Panc1 (cell line): ENCODE data around the gene ARHGEF39. TPM values are rescaled to one million over a fixed set of nuclear protein-coding genes. Genes with fewer than 3 reads are reported as not detected.

Experiments
- ATAC-seq: fragments of 200-7000 bp; cut with Tn5 transposase; 2 replicates; pipeline ENCODE4 v1.9.1; 2020; ENCODE audit warnings: mild to moderate bottlenecking, moderate library complexity
- BruUV-seq: library from RNA; stranded (reverse); fragments of 400-500 nt; replicated peaks from 2 replicates; lab custom pipeline; 2021; lab: Mats Ljungman, UMichigan
- CTCF ChIA-PET: fragments of 300-600 bp; sonication (Branson Sonifier 250); formaldehyde crosslinking; loops from one replicate; lab custom pipeline; 2022; ENCODE audit warnings: antibody characterized with exemption; lab: Charles Lee
- POLR2A ChIA-PET: fragments of 300-600 bp; sonication (Branson Sonifier 250); formaldehyde crosslinking; loops from one replicate; lab custom pipeline; 2022; ENCODE audit warnings: antibody characterized with exemption; lab: Charles Lee
- DNase-seq: peaks from one replicate; pipeline ENCODE4 v3.0.0-alpha.2; 2010; ENCODE audit warnings: low read depth, low spot score
- H3K27ac ChIP-seq: 2 replicates; pipeline ENCODE4 v1.5.1; 2011; ENCODE audit warnings: mild to moderate bottlenecking, low read length, inconsistent platforms
- H3K27me3 ChIP-seq: fragments of 200-500 bp; sonication (Bioruptor generic); 2 replicates; pipeline ENCODE4 v1.6.0; 2014; ENCODE audit warnings: low read length, inconsistent platforms; ENCODE audit not compliant: control insufficient read depth, insufficient read depth
- H3K36me3 ChIP-seq: fragments of 200-500 bp; sonication (Bioruptor generic); 2 replicates; pipeline ENCODE4 v1.5.1; 2014; ENCODE audit warnings: inconsistent platforms, mild to moderate bottlenecking, low read length, moderate library complexity; ENCODE audit not compliant: control insufficient read depth, insufficient read depth
- H3K4me1 ChIP-seq: 2 replicates; pipeline ENCODE4 v1.5.1; 2011; ENCODE audit warnings: inconsistent platforms, mild to moderate bottlenecking, low read length, moderate library complexity; ENCODE audit not compliant: control insufficient read depth, insufficient read depth
- H3K4me3 ChIP-seq, 2 experiments: 2 replicates each; pipeline ENCODE4 v1.5.1; 2011 to 2012; ENCODE audit warnings: low read depth in 2 of 2, low read length in 2 of 2, mild to moderate bottlenecking in 2 of 2, inconsistent platforms in 1 of 2, moderate library complexity in 1 of 2
- H3K9me3 ChIP-seq: fragments of 200-500 bp; sonication (Bioruptor generic); 2 replicates; pipeline ENCODE4 v1.5.1; 2014; ENCODE audit warnings: low read depth, mild to moderate bottlenecking, inconsistent platforms, low read length, moderate library complexity; ENCODE audit not compliant: control insufficient read depth, insufficient read depth
- CTCF ChIP-seq: fragments of 450-650 bp; IDR thresholded peaks from 2 replicates; pipeline ENCODE4 v1.5.1; 2017; ENCODE audit warnings: mild to moderate bottlenecking
- POLR2AphosphoS5 ChIP-seq: IDR thresholded peaks from 2 replicates; pipeline ENCODE4 v1.6.1; 2012; ENCODE audit warnings: mild to moderate bottlenecking, low read depth, low read length, moderate library complexity
- SIN3A ChIP-seq: IDR thresholded peaks from 2 replicates; pipeline ENCODE4 v1.6.1; 2012; ENCODE audit warnings: low read depth, mild to moderate bottlenecking, low read length, moderate library complexity, borderline replicate concordance; ENCODE audit not compliant: insufficient read depth
- TCF7L2 ChIP-seq: IDR thresholded peaks from 2 replicates; pipeline ENCODE4 v1.6.1; 2011; ENCODE audit warnings: mild to moderate bottlenecking, low read depth, low read length, inconsistent platforms
- in situ Hi-C: cut with HindIII; loops from 2 replicates; pipeline ENCODE4 v1.10.0; 2016; ENCODE audit warnings: low sequenced_read_pairs, low pct_unique_long_range_greater_than_20kb
- intact Hi-C: fragments of 100-400 bp; cut with micrococcal nuclease; formaldehyde crosslinking; loops from one replicate; pipeline ENCODE4 v1.10.0; 2022; ENCODE audit not compliant: unreplicated experiment
- total RNA-seq: library from RNA; stranded (reverse); gene quantifications from one replicate; pipeline ENCODE4 v1.2.1, GENCODE V29; 2021; ENCODE audit not compliant: unreplicated experiment
- TF ChIP-seq, protein P1 (sequence below), 2 experiments: IDR thresholded peaks; 2 replicates each; pipeline ENCODE4 v1.6.1; 2011 to 2012; ENCODE audit warnings: low read depth in 2 of 2, control low read depth in 1 of 2, low read length in 1 of 2, mild to moderate bottlenecking in 1 of 2, moderate library complexity in 1 of 2; ENCODE audit not compliant: insufficient read depth in 1 of 2

Gene ARHGEF39
- total RNA-seq, 1 experiment from 2014 or later: 34.0 TPM

- CTCF ChIA-PET: interaction anchor here (0.5 to 1.6 kb wide), 9 partner anchors 11 to 74 kb away, joined by 3 to 6 read pairs (median 4); partner anchors contain the start of genes CREB3, TLN1 and TPM2
- H3K4me3 ChIP-seq: peak within 1 kb of the TSS; percentile 64 to 70
- in situ Hi-C loops (no loop called here), intact Hi-C loops (loop anchor here (5.0 to 10.0 kb wide), 3 partner anchors 34 to 156 kb away; partner anchors contain the start of genes HINT2 and SPAG8)
- no peaks in the 10 kb centered on the region for H3K27me3 ChIP-seq
- POLR2A ChIA-PET: interaction anchor here (0.5 to 1.6 kb wide), 7 partner anchors 11 to 74 kb away, joined by 3 to 4 read pairs (median 3); partner anchors contain the start of genes CREB3 and TLN1
- TF ChIP-seq POLR2AphosphoS5 (no peak), TCF7L2 (no peak), CTCF (no peak), SIN3A (no peak)
- TF ChIP-seq, protein P1, sequence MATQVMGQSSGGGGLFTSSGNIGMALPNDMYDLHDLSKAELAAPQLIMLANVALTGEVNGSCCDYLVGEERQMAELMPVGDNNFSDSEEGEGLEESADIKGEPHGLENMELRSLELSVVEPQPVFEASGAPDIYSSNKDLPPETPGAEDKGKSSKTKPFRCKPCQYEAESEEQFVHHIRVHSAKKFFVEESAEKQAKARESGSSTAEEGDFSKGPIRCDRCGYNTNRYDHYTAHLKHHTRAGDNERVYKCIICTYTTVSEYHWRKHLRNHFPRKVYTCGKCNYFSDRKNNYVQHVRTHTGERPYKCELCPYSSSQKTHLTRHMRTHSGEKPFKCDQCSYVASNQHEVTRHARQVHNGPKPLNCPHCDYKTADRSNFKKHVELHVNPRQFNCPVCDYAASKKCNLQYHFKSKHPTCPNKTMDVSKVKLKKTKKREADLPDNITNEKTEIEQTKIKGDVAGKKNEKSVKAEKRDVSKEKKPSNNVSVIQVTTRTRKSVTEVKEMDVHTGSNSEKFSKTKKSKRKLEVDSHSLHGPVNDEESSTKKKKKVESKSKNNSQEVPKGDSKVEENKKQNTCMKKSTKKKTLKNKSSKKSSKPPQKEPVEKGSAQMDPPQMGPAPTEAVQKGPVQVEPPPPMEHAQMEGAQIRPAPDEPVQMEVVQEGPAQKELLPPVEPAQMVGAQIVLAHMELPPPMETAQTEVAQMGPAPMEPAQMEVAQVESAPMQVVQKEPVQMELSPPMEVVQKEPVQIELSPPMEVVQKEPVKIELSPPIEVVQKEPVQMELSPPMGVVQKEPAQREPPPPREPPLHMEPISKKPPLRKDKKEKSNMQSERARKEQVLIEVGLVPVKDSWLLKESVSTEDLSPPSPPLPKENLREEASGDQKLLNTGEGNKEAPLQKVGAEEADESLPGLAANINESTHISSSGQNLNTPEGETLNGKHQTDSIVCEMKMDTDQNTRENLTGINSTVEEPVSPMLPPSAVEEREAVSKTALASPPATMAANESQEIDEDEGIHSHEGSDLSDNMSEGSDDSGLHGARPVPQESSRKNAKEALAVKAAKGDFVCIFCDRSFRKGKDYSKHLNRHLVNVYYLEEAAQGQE (IDR thresholded peaks at IDR 0.05; ENCODE audit: insufficient read depth in 1 of 2, low read depth in 2 of 2, low read length in 1 of 2): no peak
- H3K9me3 ChIP-seq: no peaks in the 10 kb centered on the region
- H3K36me3 ChIP-seq: peaks cover 3% of the 10 kb centered on the region
- no peak for DNase-seq
- peak; percentile 72 for ATAC-seq
- peaks cover 44% of the 10 kb centered on the region for H3K4me1 ChIP-seq
- no TSS peak for BruUV-seq
- H3K27ac ChIP-seq: peak within 1 kb of the TSS; percentile 94
Observed at GRCh38 chr9:35658137-35658967, 6.6 kb downstream of the ARHGEF39 start, which contains the start of gene CCDC107. TSS of gene CCDC107 (plus strand) at chr9:35658292. CDS start at chr9:35658380, 88 bp downstream.

DNA sequence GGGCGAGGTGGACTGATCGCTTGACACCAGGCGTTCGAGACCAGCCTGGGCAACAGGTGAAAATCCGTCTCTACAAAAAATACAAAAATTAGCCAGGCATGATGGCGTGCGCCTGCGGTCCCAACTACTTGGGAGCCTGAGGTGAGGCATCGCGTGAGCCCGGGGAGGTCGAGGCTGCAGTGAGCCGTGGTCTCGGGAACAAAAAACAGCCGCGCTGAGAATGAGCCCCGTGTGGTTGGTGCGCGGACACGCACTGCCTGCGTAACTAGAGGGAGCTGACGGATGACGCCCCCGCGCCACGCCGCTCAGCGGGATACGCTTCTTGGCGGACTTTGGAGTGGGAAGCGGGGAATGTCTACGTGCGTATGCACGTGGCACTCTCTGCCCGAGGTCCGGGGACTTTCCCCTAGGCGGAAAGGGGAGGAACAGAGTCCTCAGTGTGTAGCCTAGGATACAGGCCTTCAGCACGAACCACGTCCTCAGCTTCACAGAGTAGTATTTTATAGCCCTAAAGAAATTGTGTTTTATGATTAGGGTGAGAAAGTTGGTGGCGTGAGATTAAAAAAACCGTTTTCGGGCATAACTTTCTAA is 7.4 kb downstream of the ARHGEF39 start, which contains the start of gene RMRP:
RMRP (minus strand) TSS at position 474 of the 591 bp plus-strand sequence.
- ChIA-PET POLR2A (interaction anchor here (0.5 to 1.6 kb wide), 5 partner anchors 10 to 75 kb away, joined by 3 to 4 read pairs (median 3); partner anchors contain the start of genes CREB3 and TLN1), CTCF (interaction anchor here (0.5 to 1.6 kb wide), 7 partner anchors 10 to 54 kb away, joined by 3 to 6 read pairs (median 4); partner anchors contain the start of gene TPM2)
- no peaks in the 10 kb centered on the region for H3K9me3 ChIP-seq
- no peaks in the 10 kb centered on the region for H3K27me3 ChIP-seq
- H3K4me1 ChIP-seq: peaks cover 37% of the 10 kb centered on the region
- ATAC-seq: peak; percentile 93
- intact Hi-C loops (loop anchor here (5.0 to 10.0 kb wide), 3 partner anchors 35 to 157 kb away; partner anchors contain the start of genes HINT2 and SPAG8), in situ Hi-C loops (no loop called here)
- no TSS peak for BruUV-seq
- DNase-seq: peak; percentile 95
- peak within 1 kb of the TSS; percentile 64 to 70 for H3K4me3 ChIP-seq
- H3K36me3 ChIP-seq: peaks cover 3% of the 10 kb centered on the region
- H3K27ac ChIP-seq: peak within 1 kb of the TSS; percentile 94
- TF ChIP-seq CTCF (no peak), TCF7L2 (peak; percentile 83), SIN3A (no peak), POLR2AphosphoS5 (no peak)
